ENCODE measurements around the gene HSPG2. TPM values are rescaled to one million over a fixed set of nuclear protein-coding genes. Genes with fewer than 3 reads are reported as not detected.

The HSPG2 gene
- total and polyA plus RNA-seq, 2 of the 13 experiments (the other 11 are each of a cell fraction or from before 2014, with no cell fraction given) = 9.1 to 13.1 TPM

DNA sequence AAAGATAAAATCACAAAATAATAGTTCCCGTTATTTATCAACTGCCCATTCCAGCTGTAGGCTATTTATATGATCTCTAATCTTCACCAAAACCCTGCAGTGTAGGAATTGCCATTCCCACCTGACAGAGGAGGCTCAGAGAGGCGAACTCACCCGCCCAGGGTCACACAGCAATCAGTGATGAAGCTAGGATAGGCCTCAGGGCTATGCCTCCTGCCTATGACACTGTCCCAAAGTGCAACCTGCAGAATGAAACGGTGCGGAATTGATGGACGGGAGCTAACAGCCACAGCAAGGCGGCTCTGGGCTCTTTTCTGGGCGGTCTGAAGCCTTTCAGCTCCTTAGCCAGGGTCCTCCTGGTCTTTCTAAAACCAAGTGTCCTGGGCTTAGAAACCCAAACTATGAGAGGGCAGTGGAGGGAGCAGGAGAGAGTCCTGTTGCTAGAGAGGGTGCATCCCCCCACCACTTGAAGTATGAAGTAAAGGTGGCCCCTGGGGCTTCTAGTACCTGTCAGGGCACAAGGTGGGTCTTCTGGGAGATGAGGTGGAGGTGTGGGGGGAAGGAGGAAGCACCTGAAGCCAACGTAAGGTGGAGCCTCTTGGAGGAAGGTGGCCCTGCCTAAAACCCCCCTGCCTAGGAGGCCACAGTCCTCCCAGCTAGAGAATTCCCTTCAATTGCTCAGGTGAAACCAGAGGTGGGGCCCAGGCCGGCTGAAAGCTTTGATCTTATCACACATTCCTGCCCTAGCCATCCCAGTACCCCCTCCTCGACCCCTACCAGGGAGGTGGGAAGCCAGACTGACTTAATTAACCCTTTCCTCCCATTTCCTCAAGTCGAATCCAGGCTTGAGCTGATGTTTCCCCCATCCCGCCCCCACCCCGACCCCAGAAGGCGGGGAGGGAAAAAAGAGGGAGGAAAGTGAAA lies 14.8 kb downstream of the HSPG2 start (continued):
- TF ChIP-seq, protein P1, sequence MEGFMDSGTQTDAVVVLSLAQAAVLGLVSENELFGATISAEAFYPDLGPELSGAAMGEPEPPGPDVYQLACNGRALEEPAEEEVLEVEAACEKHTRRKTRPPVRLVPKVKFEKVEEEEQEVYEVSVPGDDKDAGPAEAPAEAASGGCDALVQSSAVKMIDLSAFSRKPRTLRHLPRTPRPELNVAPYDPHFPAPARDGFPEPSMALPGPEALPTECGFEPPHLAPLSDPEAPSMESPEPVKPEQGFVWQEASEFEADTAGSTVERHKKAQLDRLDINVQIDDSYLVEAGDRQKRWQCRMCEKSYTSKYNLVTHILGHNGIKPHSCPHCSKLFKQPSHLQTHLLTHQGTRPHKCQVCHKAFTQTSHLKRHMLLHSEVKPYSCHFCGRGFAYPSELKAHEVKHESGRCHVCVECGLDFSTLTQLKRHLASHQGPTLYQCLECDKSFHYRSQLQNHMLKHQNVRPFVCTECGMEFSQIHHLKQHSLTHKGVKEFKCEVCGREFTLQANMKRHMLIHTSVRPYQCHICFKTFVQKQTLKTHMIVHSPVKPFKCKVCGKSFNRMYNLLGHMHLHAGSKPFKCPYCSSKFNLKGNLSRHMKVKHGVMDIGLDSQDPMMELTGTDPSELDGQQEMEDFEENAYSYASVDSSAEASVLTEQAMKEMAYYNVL (CRISPR knock-in tag; IDR thresholded peaks at IDR 0.05; ENCODE audit: borderline replicate concordance) = no peak
- peak; percentile 58; the same call in 1 of the 2 replicates for TF ChIP-seq HDAC2 (CRISPR knock-in tag; IDR thresholded peaks at IDR 0.05)
- TF ChIP-seq KAT2B (IDR thresholded peaks at IDR 0.05; ENCODE audit: borderline replicate concordance, low read depth, low read length) = no peak
- TF ChIP-seq NCOA5 (CRISPR knock-in tag; IDR thresholded peaks at IDR 0.05) = no peak
- TF ChIP-seq, protein P2, sequence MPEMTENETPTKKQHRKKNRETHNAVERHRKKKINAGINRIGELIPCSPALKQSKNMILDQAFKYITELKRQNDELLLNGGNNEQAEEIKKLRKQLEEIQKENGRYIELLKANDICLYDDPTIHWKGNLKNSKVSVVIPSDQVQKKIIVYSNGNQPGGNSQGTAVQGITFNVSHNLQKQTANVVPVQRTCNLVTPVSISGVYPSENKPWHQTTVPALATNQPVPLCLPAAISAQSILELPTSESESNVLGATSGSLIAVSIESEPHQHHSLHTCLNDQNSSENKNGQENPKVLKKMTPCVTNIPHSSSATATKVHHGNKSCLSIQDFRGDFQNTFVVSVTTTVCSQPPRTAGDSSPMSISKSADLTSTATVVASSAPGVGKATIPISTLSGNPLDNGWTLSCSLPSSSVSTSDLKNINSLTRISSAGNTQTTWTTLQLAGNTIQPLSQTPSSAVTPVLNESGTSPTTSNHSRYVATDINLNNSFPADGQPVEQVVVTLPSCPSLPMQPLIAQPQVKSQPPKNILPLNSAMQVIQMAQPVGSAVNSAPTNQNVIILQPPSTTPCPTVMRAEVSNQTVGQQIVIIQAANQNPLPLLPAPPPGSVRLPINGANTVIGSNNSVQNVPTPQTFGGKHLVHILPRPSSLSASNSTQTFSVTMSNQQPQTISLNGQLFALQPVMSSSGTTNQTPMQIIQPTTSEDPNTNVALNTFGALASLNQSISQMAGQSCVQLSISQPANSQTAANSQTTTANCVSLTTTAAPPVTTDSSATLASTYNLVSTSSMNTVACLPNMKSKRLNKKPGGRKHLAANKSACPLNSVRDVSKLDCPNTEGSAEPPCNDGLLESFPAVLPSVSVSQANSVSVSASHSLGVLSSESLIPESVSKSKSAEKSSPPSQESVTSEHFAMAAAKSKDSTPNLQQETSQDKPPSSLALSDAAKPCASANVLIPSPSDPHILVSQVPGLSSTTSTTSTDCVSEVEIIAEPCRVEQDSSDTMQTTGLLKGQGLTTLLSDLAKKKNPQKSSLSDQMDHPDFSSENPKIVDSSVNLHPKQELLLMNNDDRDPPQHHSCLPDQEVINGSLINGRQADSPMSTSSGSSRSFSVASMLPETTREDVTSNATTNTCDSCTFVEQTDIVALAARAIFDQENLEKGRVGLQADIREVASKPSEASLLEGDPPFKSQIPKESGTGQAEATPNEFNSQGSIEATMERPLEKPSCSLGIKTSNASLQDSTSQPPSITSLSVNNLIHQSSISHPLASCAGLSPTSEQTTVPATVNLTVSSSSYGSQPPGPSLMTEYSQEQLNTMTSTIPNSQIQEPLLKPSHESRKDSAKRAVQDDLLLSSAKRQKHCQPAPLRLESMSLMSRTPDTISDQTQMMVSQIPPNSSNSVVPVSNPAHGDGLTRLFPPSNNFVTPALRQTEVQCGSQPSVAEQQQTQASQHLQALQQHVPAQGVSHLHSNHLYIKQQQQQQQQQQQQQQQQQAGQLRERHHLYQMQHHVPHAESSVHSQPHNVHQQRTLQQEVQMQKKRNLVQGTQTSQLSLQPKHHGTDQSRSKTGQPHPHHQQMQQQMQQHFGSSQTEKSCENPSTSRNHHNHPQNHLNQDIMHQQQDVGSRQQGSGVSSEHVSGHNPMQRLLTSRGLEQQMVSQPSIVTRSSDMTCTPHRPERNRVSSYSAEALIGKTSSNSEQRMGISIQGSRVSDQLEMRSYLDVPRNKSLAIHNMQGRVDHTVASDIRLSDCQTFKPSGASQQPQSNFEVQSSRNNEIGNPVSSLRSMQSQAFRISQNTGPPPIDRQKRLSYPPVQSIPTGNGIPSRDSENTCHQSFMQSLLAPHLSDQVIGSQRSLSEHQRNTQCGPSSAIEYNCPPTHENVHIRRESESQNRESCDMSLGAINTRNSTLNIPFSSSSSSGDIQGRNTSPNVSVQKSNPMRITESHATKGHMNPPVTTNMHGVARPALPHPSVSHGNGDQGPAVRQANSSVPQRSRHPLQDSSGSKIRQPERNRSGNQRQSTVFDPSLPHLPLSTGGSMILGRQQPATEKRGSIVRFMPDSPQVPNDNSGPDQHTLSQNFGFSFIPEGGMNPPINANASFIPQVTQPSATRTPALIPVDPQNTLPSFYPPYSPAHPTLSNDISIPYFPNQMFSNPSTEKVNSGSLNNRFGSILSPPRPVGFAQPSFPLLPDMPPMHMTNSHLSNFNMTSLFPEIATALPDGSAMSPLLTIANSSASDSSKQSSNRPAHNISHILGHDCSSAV (CRISPR knock-in tag; IDR thresholded peaks at IDR 0.05; ENCODE audit: borderline replicate concordance) = no peak
- TF ChIP-seq, protein P3, sequence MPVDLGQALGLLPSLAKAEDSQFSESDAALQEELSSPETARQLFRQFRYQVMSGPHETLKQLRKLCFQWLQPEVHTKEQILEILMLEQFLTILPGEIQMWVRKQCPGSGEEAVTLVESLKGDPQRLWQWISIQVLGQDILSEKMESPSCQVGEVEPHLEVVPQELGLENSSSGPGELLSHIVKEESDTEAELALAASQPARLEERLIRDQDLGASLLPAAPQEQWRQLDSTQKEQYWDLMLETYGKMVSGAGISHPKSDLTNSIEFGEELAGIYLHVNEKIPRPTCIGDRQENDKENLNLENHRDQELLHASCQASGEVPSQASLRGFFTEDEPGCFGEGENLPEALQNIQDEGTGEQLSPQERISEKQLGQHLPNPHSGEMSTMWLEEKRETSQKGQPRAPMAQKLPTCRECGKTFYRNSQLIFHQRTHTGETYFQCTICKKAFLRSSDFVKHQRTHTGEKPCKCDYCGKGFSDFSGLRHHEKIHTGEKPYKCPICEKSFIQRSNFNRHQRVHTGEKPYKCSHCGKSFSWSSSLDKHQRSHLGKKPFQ (CRISPR knock-in tag; IDR thresholded peaks at IDR 0.05; ENCODE audit: insufficient replicate concordance) = peak; percentile 56
- TF ChIP-seq, protein P4, sequence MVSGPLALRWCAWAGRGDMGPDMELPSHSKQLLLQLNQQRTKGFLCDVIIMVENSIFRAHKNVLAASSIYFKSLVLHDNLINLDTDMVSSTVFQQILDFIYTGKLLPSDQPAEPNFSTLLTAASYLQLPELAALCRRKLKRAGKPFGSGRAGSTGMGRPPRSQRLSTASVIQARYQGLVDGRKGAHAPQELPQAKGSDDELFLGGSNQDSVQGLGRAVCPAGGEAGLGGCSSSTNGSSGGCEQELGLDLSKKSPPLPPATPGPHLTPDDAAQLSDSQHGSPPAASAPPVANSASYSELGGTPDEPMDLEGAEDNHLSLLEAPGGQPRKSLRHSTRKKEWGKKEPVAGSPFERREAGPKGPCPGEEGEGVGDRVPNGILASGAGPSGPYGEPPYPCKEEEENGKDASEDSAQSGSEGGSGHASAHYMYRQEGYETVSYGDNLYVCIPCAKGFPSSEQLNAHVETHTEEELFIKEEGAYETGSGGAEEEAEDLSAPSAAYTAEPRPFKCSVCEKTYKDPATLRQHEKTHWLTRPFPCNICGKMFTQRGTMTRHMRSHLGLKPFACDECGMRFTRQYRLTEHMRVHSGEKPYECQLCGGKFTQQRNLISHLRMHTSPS (CRISPR knock-in tag; IDR thresholded peaks at IDR 0.05; ENCODE audit: low read depth) = 0 out of 2 replicates have a peak, but pooled peaks have one; percentile 10
- no peak for TF ChIP-seq NFE2 (CRISPR knock-in tag; IDR thresholded peaks at IDR 0.05)
- TF ChIP-seq, protein P5, sequence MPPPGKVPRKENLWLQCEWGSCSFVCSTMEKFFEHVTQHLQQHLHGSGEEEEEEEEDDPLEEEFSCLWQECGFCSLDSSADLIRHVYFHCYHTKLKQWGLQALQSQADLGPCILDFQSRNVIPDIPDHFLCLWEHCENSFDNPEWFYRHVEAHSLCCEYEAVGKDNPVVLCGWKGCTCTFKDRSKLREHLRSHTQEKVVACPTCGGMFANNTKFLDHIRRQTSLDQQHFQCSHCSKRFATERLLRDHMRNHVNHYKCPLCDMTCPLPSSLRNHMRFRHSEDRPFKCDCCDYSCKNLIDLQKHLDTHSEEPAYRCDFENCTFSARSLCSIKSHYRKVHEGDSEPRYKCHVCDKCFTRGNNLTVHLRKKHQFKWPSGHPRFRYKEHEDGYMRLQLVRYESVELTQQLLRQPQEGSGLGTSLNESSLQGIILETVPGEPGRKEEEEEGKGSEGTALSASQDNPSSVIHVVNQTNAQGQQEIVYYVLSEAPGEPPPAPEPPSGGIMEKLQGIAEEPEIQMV (CRISPR knock-in tag; IDR thresholded peaks at IDR 0.05; ENCODE audit: low read depth) = no peak
- TF ChIP-seq, protein P6, sequence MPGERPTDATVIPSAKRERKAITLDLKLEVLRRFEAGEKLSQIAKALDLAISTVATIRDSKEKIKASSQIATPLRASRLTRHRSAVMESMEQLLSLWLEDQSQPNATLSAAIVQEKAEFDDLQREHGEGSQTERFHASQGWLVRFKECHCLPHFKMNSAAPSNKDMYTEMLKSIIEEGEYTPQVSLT (CRISPR knock-in tag; IDR thresholded peaks at IDR 0.05; ENCODE audit: borderline replicate concordance, low read depth) = no peak
- TF ChIP-seq ARNT (IDR thresholded peaks at IDR 0.05) = no peak
